Activated CD4-positive, alpha-beta T cell treated with anti-CD3 and anti-CD28 coated beads for 36 hours (primary cell): ENCODE measurements around the gene EEF1A2. TPM values are rescaled to one million over a fixed set of nuclear protein-coding genes. Genes with fewer than 3 reads are reported as not detected.

ENCODE experiments used
- ATAC-seq: fragments of 200-7000 bp; cut with Tn5 transposase; one replicate; pipeline ENCODE4 v1.10.0; 2021; ENCODE audit warnings: mild to moderate bottlenecking, moderate library complexity
- CTCF ChIA-PET: fragments of 350-600 bp; sonication (Branson Sonifier 250); formaldehyde crosslinking; loops from one replicate; lab custom pipeline; 2021; ENCODE audit warnings: antibody characterized with exemption; lab: Charles Lee
- POLR2A ChIA-PET: fragments of 350-600 bp; sonication (Branson Sonifier 250); formaldehyde crosslinking; loops from one replicate; lab custom pipeline; 2021; ENCODE audit warnings: antibody characterized with exemption, inconsistent platforms; lab: Charles Lee
- DNase-seq: peaks from one replicate; pipeline ENCODE4 v3.0.0-alpha.2; 2020
- H3K27ac Mint-ChIP-seq: one replicate; pipeline ENCODE4 v1.8.0; 2021; ENCODE audit warnings: mixed read lengths
- H3K27me3 Mint-ChIP-seq: one replicate; pipeline ENCODE4 v1.8.0; 2021; ENCODE audit warnings: mixed read lengths
- H3K36me3 Mint-ChIP-seq: one replicate; pipeline ENCODE4 v1.8.0; 2021; ENCODE audit warnings: low read depth, mixed read lengths
- H3K4me1 Mint-ChIP-seq: one replicate; pipeline ENCODE4 v1.8.0; 2021; ENCODE audit warnings: mixed read lengths
- H3K4me3 Mint-ChIP-seq: one replicate; pipeline ENCODE4 v1.8.0; 2021; ENCODE audit warnings: mild to moderate bottlenecking, moderate library complexity, mixed read lengths
- H3K9me3 Mint-ChIP-seq: one replicate; pipeline ENCODE4 v1.8.0; 2021; ENCODE audit warnings: low read depth, mixed read lengths
- intact Hi-C, 2 experiments: fragments of 100-400 bp; cut with DNase I in 1 of 2; cut with micrococcal nuclease in 1 of 2; formaldehyde crosslinking; loops; one replicate each; pipeline versions ENCODE4 v1.14.2 to v1.15.1; 2022 to 2024; cut with DNase I, micrococcal nuclease
- total RNA-seq, 2 experiments: library from RNA; stranded (reverse); gene quantifications; one replicate each; pipeline ENCODE4 v1.2.3, GENCODE V29; 2021

EEF1A2 gene
- under 1 TPM; 0.69 to 0.81 TPM for total RNA-seq

- peaks cover 12% of the 10 kb centered on the region for H3K27me3 Mint-ChIP-seq
- peaks cover 2% of the 10 kb centered on the region for H3K4me1 Mint-ChIP-seq
- ChIA-PET POLR2A (no interaction called here), CTCF (no interaction called here)
- no peaks in the 10 kb centered on the region for H3K9me3 Mint-ChIP-seq
- ATAC-seq (no peak), DNase-seq (peak; percentile 50)
- H3K27ac Mint-ChIP-seq, result no peak within 1 kb of the TSS
- intact Hi-C loops, result no loop called here
- no peaks in the 10 kb centered on the region for H3K36me3 Mint-ChIP-seq
- H3K4me3 Mint-ChIP-seq, result no peak within 1 kb of the TSS
Measured at GRCh38 chr20:63498960-63499337, at the start of gene EEF1A2. TSS of gene EEF1A2 (minus strand) at chr20:63499083. CDS start at chr20:63497763, 1,320 bp downstream.

- ATAC-seq (no peak), DNase-seq (no peak)
- no peaks in the 10 kb centered on the region for H3K27me3 Mint-ChIP-seq
- peaks cover 11% of the 10 kb centered on the region for H3K4me1 Mint-ChIP-seq
- no peaks in the 10 kb centered on the region for H3K36me3 Mint-ChIP-seq
- CTCF ChIA-PET, result no interaction called here
- no peak overlapping the region for H3K4me3 Mint-ChIP-seq
- intact Hi-C loops, result no loop called here
- POLR2A ChIA-PET, result no interaction called here
- H3K27ac Mint-ChIP-seq, result no peak overlapping the region
- no peaks in the 10 kb centered on the region for H3K9me3 Mint-ChIP-seq
Measured at GRCh38 chr20:63548542-63548941, 49.7 kb upstream of the EEF1A2 start.

- intact Hi-C loops, result no loop called here
- CTCF ChIA-PET, result no interaction called here
Measured at GRCh38 chr20:63547725-63548480, 49.0 kb upstream of the EEF1A2 start, which contains the start of gene SRMS. TSS of gene SRMS (minus strand) at chr20:63547749. CDS start at chr20:63547463, 286 bp downstream.

GRCh38 chr20:63546956-63547724 lies 48.3 kb upstream of the EEF1A2 start:
- CTCF ChIA-PET, result interaction anchor here (1.5 kb wide), 1 partner anchor 10 kb away, joined by 7 read pairs; the partner anchor contains the start of gene PTK6
- intact Hi-C loops, result no loop called here
- Mint-ChIP-seq H3K27me3 (no peaks in the 10 kb centered on the region), H3K4me3 (no peak overlapping the region), H3K36me3 (no peaks in the 10 kb centered on the region), H3K9me3 (no peaks in the 10 kb centered on the region), H3K27ac (no peak overlapping the region), H3K4me1 (peaks cover 2% of the 10 kb centered on the region)
- ATAC-seq (no peak), DNase-seq (no peak)
- POLR2A ChIA-PET, result interaction anchor here (0.6 kb wide), 1 partner anchor 11 kb away, joined by 3 read pairs; no protein-coding TSS in a partner anchor

More at GRCh38 chr20:63547725-63548480, 49.0 kb upstream of the EEF1A2 start, which contains the start of gene SRMS:
- Mint-ChIP-seq H3K27ac (no peak within 1 kb of the TSS), H3K4me1 (peaks cover 7% of the 10 kb centered on the region), H3K36me3 (no peaks in the 10 kb centered on the region), H3K9me3 (no peaks in the 10 kb centered on the region), H3K27me3 (no peaks in the 10 kb centered on the region), H3K4me3 (no peak within 1 kb of the TSS)
- POLR2A ChIA-PET, result no interaction called here
- DNase-seq (no peak), ATAC-seq (no peak)

- POLR2A ChIA-PET, result interaction anchor here (0.6 to 1.2 kb wide), 2 partner anchors 10 to 17 kb away, joined by 3 to 8 read pairs; no protein-coding TSS in a partner anchor
- H3K27ac Mint-ChIP-seq, result no peak overlapping the region
- CTCF ChIA-PET, result interaction anchor here (1.5 kb wide), 1 partner anchor 9 kb away, joined by 7 read pairs; the partner anchor contains the start of gene PTK6
Measured at GRCh38 chr20:63546256-63546955, 47.5 kb upstream of the EEF1A2 start.

GRCh38 chr20:63545814-63546213 lies 46.9 kb upstream of the EEF1A2 start:
- POLR2A ChIA-PET, result interaction anchor here (1.2 kb wide), 1 partner anchor 16 kb away, joined by 8 read pairs; no protein-coding TSS in a partner anchor
- Mint-ChIP-seq H3K27me3 (no peaks in the 10 kb centered on the region), H3K4me1 (peaks cover 2% of the 10 kb centered on the region), H3K9me3 (no peaks in the 10 kb centered on the region), H3K36me3 (no peaks in the 10 kb centered on the region), H3K4me3 (no peak overlapping the region), H3K27ac (no peak overlapping the region)
- ATAC-seq, result no peak
- DNase-seq, result no peak
- CTCF ChIA-PET, result interaction anchor here (1.5 kb wide), 1 partner anchor 9 kb away, joined by 7 read pairs; the partner anchor contains the start of gene PTK6
- intact Hi-C loops, result no loop called here

More at GRCh38 chr20:63546256-63546955, 47.5 kb upstream of the EEF1A2 start:
- Mint-ChIP-seq H3K4me1 (peaks cover 2% of the 10 kb centered on the region), H3K36me3 (no peaks in the 10 kb centered on the region), H3K27me3 (no peaks in the 10 kb centered on the region), H3K4me3 (no peak overlapping the region), H3K9me3 (no peaks in the 10 kb centered on the region)
- no peak for DNase-seq
- intact Hi-C loops, result no loop called here
- no peak for ATAC-seq

- Mint-ChIP-seq H3K36me3 (no peaks in the 10 kb centered on the region), H3K4me1 (peaks cover 2% of the 10 kb centered on the region), H3K4me3 (no peak overlapping the region), H3K9me3 (no peaks in the 10 kb centered on the region), H3K27ac (no peak overlapping the region), H3K27me3 (no peaks in the 10 kb centered on the region)
- CTCF ChIA-PET, result interaction anchor here (0.7 kb wide), 1 partner anchor 438 kb away, joined by 3 read pairs; no protein-coding TSS in a partner anchor
- ATAC-seq, result no peak
- DNase-seq, result no peak
- POLR2A ChIA-PET, result no interaction called here
- intact Hi-C loops, result no loop called here
Measured at GRCh38 chr20:63544958-63545516, 46.2 kb upstream of the EEF1A2 start.

- H3K4me3 Mint-ChIP-seq, result no peak overlapping the region
- no peak for ATAC-seq
- H3K27ac Mint-ChIP-seq, result no peak overlapping the region
- intact Hi-C loops, result no loop called here
- DNase-seq, result no peak
- ChIA-PET POLR2A (no interaction called here), CTCF (interaction anchor here (0.6 to 0.7 kb wide), 2 partner anchors 138 to 438 kb away, joined by 3 read pairs; no protein-coding TSS in a partner anchor)
- H3K27me3 Mint-ChIP-seq, result no peaks in the 10 kb centered on the region
- H3K36me3 Mint-ChIP-seq, result no peaks in the 10 kb centered on the region
- no peaks in the 10 kb centered on the region for H3K9me3 Mint-ChIP-seq
- H3K4me1 Mint-ChIP-seq, result peaks cover under 1% of the 10 kb centered on the region
Measured at GRCh38 chr20:63544241-63544957, 45.5 kb upstream of the EEF1A2 start.

GRCh38 chr20:63543733-63544132 lies 44.9 kb upstream of the EEF1A2 start:
- Mint-ChIP-seq H3K36me3 (no peaks in the 10 kb centered on the region), H3K4me1 (peaks cover under 1% of the 10 kb centered on the region), H3K27me3 (no peaks in the 10 kb centered on the region), H3K27ac (no peak overlapping the region), H3K4me3 (no peak overlapping the region), H3K9me3 (no peaks in the 10 kb centered on the region)
- CTCF ChIA-PET, result interaction anchor here (0.6 kb wide), 1 partner anchor 139 kb away, joined by 3 read pairs; no protein-coding TSS in a partner anchor
- ATAC-seq (no peak), DNase-seq (no peak)
- intact Hi-C loops, result no loop called here
- POLR2A ChIA-PET, result no interaction called here

GRCh38 chr20:63543131-63543530 lies 44.2 kb upstream of the EEF1A2 start:
- ATAC-seq, result no peak
- peaks cover 3% of the 10 kb centered on the region for H3K4me1 Mint-ChIP-seq
- POLR2A ChIA-PET, result no interaction called here
- H3K27me3 Mint-ChIP-seq, result no peaks in the 10 kb centered on the region
- H3K27ac Mint-ChIP-seq, result no peak overlapping the region
- intact Hi-C loops, result no loop called here
- CTCF ChIA-PET, result interaction anchor here (0.6 kb wide), 1 partner anchor 107 kb away, joined by 4 read pairs; no protein-coding TSS in a partner anchor
- H3K4me3 Mint-ChIP-seq, result no peak overlapping the region
- no peaks in the 10 kb centered on the region for H3K36me3 Mint-ChIP-seq
- no peak for DNase-seq
- no peaks in the 10 kb centered on the region for H3K9me3 Mint-ChIP-seq
